GM12878 (cell line): Measurements from ENCODE around the gene GSTM2. TPM values are rescaled to one million over a fixed set of nuclear protein-coding genes. Genes with fewer than 3 reads are reported as not detected.

Source experiments
- ATF3 ChIP-seq: IDR thresholded peaks from 2 replicates; pipeline ENCODE4 v1.6.1; 2011; ENCODE audit warnings: low read depth, mild to moderate bottlenecking, low read length, moderate library complexity, borderline replicate concordance; ENCODE audit errors: extremely low read depth
- BCL3 ChIP-seq: IDR thresholded peaks from 2 replicates; pipeline ENCODE4 v1.6.1; 2011; ENCODE audit warnings: borderline replicate concordance, low read depth, mild to moderate bottlenecking, moderate library complexity, low read length; ENCODE audit not compliant: insufficient read depth, poor library complexity, severe bottlenecking
- CBX3 ChIP-seq: fragments of 200-600 bp; sonication (generic); IDR thresholded peaks from 2 replicates; pipeline ENCODE4 v1.6.1; 2016; ENCODE audit warnings: low read depth, borderline replicate concordance
- CBX5 ChIP-seq: sonication (generic); IDR thresholded peaks from 2 replicates; pipeline ENCODE4 v1.6.1; 2016; ENCODE audit warnings: low read depth, moderate library complexity, mild to moderate bottlenecking, inconsistent platforms
- CHD1 ChIP-seq: IDR thresholded peaks from 2 replicates; pipeline ENCODE4 v1.6.1; 2012; ENCODE audit warnings: low read depth, low read length, improper control_type of control experiment
- EGR1 ChIP-seq, 2 experiments: IDR thresholded peaks; 1 replicate in 1 of 2; 2 replicates in 1 of 2; pipeline ENCODE4 v1.6.1; 2011 to 2012; ENCODE audit warnings: low read depth in 2 of 2, low read length in 2 of 2, borderline replicate concordance in 1 of 2, mild to moderate bottlenecking in 1 of 2, moderate library complexity in 1 of 2
- EZH2 ChIP-seq: IDR thresholded peaks from 2 replicates; pipeline ENCODE4 v1.6.1; 2012; ENCODE audit warnings: low read depth, mild to moderate bottlenecking, control low read depth, inconsistent platforms, low read length, borderline replicate concordance; ENCODE audit not compliant: control insufficient read depth
- HSF1 ChIP-seq: fragments of 150-350 bp; IDR thresholded peaks from 2 replicates; pipeline ENCODE4 v1.6.1; 2014; ENCODE audit warnings: mild to moderate bottlenecking, low read depth, low read length
- LARP7 ChIP-seq: fragments of 450-650 bp; IDR thresholded peaks from 2 replicates; pipeline ENCODE4 v1.6.1; 2017; ENCODE audit warnings: mild to moderate bottlenecking
- NRF1 ChIP-seq: conservative IDR thresholded peaks from 2 replicates; pipeline ENCODE4 v1.6.1; 2011; ENCODE audit warnings: mild to moderate bottlenecking, low read depth, low read length, improper control_type of control experiment
- POLR2AphosphoS5 ChIP-seq: IDR thresholded peaks from 2 replicates; pipeline ENCODE4 v1.6.1; 2011; ENCODE audit warnings: mild to moderate bottlenecking, low read length, inconsistent platforms
- SIN3A ChIP-seq: IDR thresholded peaks from 2 replicates; pipeline ENCODE4 v1.6.1; 2012; ENCODE audit warnings: low read depth, low read length, improper control_type of control experiment
- SMAD5 ChIP-seq: IDR thresholded peaks from 2 replicates; pipeline ENCODE4 v1.6.1; 2016; ENCODE audit warnings: antibody characterized with exemption, low read depth
- USF2 ChIP-seq: IDR thresholded peaks from 2 replicates; pipeline ENCODE4 v1.6.1; 2011; ENCODE audit warnings: low read depth, low read length, improper control_type of control experiment, borderline replicate concordance
- ZNF274 ChIP-seq: IDR thresholded peaks from one replicate; pipeline ENCODE4 v1.8.0; 2011; ENCODE audit not compliant: insufficient read length, insufficient read depth
- ZNF592 ChIP-seq: fragments of 450-650 bp; IDR thresholded peaks from 2 replicates; pipeline ENCODE4 v1.6.1; 2017; ENCODE audit warnings: mild to moderate bottlenecking, moderate library complexity
- ZZZ3 ChIP-seq: IDR thresholded peaks from 2 replicates; pipeline ENCODE4 v1.6.1; 2011; ENCODE audit warnings: low read depth; ENCODE audit not compliant: control insufficient read depth, insufficient read length
- polyA plus RNA-seq, 11 experiments: library from polyadenylated mRNA; depleted of rRNA in 4 of 11; unstranded in 6 of 11; stranded (reverse) in 5 of 11; fragments of >200 nt; fragmentation: Nextera tagmentation in 4 of 11; fragmentation: Illumina TruSeq in 1 of 11; extraction: Ambion mirVana in 4 of 11; extraction: Trizol in 1 of 11; gene quantifications; 1 replicate in 1 of 11; 2 replicates in 10 of 11; pipeline versions ENCODE4 v1.2.1 to v1.2.3, GENCODE V29; 2011 to 2016; ENCODE audit warnings: inconsistent platforms in 2 of 11, missing spikeins in 2 of 11, low read depth in 1 of 11
- total RNA-seq, 4 experiments: library from RNA; depleted of rRNA in 3 of 4; stranded (reverse); fragments of >200 nt in 3 of 4; fragmentation: Illumina TruSeq in 1 of 4; extraction: Trizol in 1 of 4; gene quantifications; 2 replicates each; pipeline versions ENCODE4 v1.2.1 to v1.2.3, GENCODE V29; 2013 to 2021

GSTM2 gene
- total and polyA plus RNA-seq, 10 of the 15 experiments (the other 5 are each of a cell fraction or from before 2014, with no cell fraction given): 8.3 to 32.3 (median 20.2) TPM

GRCh38 chr1:109655615-109656519 lies 12.0 kb upstream of the GSTM2 start, which contains the start of gene GSTM4 (continued):
- TF ChIP-seq HSF1 (no peak), SMAD5 (peak; percentile 51; the same call in 1 of the 2 replicates), ZZZ3 (no peak), CHD1 (no peak), EZH2 (no peak), ATF3 (no peak), LARP7 (no peak; the same call in 1 of the 2 replicates), BCL3 (no peak), POLR2AphosphoS5 (peak; percentile 61), USF2 (no peak), ZNF274 (no peak), NRF1 (no peak), CBX3 (no peak), EGR1 (IDR thresholded peaks at IDR 0.05; ENCODE audit: borderline replicate concordance in 1 of 2, low read depth in 2 of 2, low read length in 2 of 2) (peak; percentile 43 to 77), SIN3A (no peak), ZNF592 (no peak), CBX5 (no peak)
